T-helper 2 cell treated with Interferon-gamma antibody and Interleukin-4, amounts not matched to agents 100 ng/mL and 5 ng/mL, for 36 hours (primary cell): ENCODE results near the gene GUCA1A. TPM values are rescaled to one million over a fixed set of nuclear protein-coding genes. Genes with fewer than 3 reads are reported as not detected.
"Not testable (repeated sequence)": the region's sequence is repeated elsewhere in the genome, so short reads cannot be mapped to it uniquely, and the experiment has no call there.

Experiments
- intact Hi-C: fragments of 100-400 bp; cut with micrococcal nuclease; formaldehyde crosslinking; loops from one replicate; pipeline ENCODE4 v1.15.1; 2023
- total RNA-seq: library from RNA; stranded (reverse); gene quantifications from 2 replicates; pipeline ENCODE4 v1.2.3, GENCODE V29; 2022

Gene GUCA1A
- total RNA-seq, 1 donor from 2014 or later = not detected

DNA sequence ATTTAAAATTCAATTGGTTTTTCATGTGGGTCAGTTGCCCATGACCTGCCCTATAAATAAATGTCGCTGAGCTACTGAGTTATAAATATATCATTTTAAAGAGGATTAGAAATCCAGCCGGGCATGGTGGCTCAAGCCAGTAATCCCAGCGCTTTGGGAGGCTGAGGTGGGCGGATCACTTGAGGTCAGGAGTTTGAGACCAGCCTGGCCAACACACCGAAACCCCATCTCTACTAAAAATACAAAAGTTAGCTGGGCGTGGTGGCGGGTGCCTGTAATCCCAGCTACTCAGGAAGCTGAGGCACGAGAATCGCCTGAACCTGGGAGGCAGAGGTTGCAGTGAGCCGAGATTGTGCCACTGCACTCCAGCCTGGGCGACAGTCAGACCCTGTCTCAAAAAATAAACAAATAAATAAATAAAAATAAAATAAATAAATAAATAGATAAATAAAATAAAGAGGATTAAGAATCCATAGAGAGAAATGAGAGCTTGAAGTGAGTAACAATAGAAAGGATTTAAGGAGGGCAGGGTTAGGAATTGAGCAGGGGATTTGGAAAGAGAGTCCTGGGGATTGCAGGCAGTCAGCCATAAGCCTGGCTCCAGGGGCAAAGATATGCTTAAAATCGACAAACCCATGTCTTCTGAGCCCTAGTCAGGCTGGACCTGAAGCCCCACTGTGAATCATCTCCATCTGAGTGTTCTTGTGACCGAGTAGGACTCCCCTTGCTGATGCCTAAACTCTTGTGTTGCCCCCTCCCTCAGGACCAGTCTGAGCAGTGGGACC lies 29.2 kb downstream of the GUCA1A start:
- intact Hi-C loops = not testable (repeated sequence)

GRCh38 chr6:42203183-42203582 lies 30.0 kb downstream of the GUCA1A start:
- intact Hi-C loops = no loop called here

DNA sequence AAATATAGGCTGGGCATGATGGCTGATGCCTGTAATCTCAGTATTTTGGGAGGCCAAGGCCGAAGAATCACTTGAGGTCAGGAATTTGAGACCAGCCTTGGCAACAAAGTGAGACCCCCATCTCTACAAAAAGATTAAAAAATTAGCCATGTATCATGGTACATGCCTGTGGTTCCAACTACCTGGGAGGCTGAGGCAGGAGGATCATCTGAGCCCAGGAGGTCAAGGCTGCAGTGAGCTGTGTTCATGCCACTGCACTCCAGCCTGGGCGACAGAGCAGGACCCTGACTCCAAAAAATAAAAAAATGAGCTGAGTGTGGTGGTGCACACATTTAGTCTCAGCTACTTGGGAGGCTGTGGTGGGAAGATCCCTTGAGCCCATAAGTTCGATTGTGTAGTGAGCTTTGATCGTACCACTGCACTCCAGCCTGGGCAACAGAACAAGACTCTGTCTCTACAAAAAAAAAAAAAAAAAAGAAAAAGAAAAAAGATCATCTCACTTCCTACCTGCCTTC lies 31.7 kb downstream of the GUCA1A start:
- intact Hi-C loops = no loop called here

DNA sequence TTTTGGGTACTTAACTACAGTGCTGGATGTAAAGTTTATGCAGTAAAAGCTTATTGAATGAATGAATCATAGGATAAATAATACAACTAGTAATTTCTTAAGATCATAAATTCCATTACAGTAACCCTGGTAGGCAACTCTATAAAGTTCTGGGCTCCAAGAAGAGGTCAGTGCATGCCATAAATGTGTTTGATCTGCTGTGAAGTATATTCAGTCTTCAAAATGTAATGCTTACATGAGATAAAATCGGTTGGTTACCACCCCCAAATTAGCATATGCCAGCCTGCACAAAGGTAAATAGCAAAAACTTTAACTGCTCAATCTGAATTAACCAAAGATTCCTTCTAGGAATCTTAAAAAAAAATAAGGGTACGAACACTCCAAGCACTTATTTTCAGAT lies 34.4 kb downstream of the GUCA1A start:
- intact Hi-C loops = not testable (repeated sequence)

- intact Hi-C loops = no loop called here
Measured at GRCh38 chr6:42210551-42210950, 37.4 kb downstream of the GUCA1A start.

DNA sequence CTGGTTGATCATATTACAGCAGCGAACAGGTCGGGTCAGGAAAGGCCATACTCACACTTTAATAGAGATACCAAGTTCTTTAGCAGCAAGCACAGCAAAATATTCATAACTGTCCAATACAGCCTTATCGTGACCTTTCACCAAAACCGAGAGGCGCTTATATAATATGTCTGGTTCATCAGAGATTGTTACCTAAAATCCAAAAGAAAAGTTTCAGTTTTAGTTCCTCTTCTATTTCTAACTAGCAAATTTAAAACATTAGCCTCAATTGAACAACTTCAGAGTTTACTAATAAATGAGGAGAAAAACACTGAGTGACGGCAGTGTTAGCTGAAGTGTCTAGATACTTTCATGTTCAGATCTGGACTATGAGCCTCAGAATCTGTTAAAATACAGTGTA lies 38.6 kb downstream of the GUCA1A start:
- intact Hi-C loops = no loop called here

DNA sequence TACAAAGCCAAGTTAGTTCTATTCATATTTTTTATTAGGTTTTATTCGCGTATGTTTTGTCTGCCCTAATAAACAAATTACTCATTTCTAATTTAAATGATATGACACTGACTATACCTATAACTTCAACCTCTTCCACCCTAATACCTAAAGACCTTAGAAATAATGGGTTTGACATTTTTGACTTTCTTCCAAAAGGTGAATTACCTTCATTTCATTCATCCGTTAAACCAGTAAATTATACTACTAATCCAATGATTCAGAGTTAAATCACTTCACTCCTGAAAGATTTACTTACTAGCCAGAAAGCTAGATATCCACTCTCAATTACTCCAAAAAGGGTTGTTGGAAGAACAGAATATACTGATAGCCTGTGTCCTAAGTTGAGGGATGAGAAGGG lies 39.3 kb downstream of the GUCA1A start:
- intact Hi-C loops = no loop called here

DNA sequence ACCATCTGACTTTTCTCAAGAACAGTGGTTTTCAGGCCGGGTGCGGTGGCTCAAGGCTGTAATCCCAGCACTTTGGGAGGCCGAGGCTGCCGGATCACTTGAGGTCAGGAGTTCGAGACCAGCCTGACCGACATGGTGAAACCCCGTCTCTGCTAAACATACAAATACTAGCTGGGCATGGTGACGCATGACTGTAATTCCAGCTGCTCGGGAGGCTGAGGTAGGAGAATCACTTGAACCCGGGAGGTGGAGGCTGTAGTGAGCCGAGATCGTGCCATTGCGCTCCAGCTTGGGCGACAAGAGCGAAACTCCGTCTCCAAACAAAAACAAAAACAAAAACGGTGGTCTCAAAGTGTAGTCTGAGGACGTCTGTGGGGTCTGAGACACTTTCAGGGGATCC lies 43.3 kb downstream of the GUCA1A start:
- intact Hi-C loops = loop anchor here (2.0 to 5.0 kb wide), 5 partner anchors 166 to 711 kb away; partner anchors contain the start of genes CNPY3, TAF8, TFEB and TRERF1

DNA sequence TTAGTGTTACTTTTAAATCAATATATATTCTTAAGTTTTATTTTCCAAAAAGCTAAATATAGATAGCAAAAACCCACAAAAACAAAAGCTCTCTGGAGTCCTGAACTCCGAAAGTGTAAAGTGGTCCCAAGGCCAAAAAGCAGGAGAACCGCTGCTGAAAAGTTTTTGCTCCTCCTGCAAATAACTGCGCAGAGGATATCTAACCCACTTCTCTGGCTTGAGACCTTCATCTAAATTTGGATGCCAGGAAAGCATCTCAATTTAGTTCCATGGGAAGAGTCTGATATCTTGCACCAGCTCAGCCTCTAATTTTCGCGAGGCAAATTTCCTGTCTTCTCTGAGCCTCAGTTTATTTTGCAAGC lies 44.0 kb downstream of the GUCA1A start:
- intact Hi-C loops = loop anchor here (1.0 to 5.0 kb wide), 10 partner anchors 166 to 710 kb away; partner anchors contain the start of genes BYSL, CNPY3, MED20 and PRICKLE4

- intact Hi-C loops = loop anchor here (1.0 to 5.0 kb wide), 10 partner anchors 167 to 710 kb away; partner anchors contain the start of genes BYSL, CNPY3, MED20 and PRICKLE4
Measured at GRCh38 chr6:42217519-42218367, 44.6 kb downstream of the GUCA1A start, which contains the start of gene MRPS10. MRPS10 (minus strand) TSS chr6:42217861; CDS start chr6:42217849, 12 bp downstream.

DNA sequence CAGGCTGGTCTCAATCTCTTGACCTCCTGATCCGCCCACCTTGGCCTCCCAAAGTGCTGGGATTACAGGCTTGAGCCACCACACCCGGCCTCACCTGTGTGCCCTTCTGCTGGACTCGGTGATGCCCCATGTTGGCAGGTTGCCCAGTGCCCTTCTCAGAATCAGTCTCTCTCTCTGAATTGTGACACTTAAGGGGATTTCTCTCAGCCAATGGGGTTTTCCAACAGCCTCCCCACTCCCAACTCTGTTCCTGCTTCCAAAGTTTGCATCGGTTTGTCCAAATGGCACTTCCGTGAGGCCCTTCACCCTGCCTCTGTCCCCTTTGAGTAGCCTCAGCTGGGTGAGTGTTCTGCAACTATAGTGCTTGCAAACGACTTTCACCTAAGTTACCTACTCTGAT lies 47.6 kb downstream of the GUCA1A start:
- intact Hi-C loops = no loop called here

DNA sequence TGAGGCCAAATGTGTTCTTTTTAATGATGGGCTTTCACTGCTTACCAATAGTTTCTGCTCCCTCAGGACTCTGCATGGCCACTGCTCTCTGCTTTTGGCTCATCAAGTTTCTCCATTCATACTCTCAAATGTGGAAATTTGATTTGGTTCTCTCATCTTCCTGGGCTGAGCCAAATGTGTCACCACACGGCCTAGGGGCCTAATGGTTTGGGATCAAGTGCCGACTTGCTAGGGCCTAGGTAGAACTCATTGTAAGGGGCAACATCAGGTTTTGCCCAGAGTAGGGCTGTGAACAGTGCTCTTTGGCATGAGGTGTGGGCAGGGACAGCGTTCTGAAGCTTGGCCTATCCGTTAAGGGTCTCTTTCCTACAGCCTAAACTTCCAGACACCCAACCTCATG lies 48.4 kb downstream of the GUCA1A start:
- intact Hi-C loops = no loop called here

GRCh38 chr6:42222448-42222847 lies 49.3 kb downstream of the GUCA1A start:
- intact Hi-C loops = no loop called here

DNA sequence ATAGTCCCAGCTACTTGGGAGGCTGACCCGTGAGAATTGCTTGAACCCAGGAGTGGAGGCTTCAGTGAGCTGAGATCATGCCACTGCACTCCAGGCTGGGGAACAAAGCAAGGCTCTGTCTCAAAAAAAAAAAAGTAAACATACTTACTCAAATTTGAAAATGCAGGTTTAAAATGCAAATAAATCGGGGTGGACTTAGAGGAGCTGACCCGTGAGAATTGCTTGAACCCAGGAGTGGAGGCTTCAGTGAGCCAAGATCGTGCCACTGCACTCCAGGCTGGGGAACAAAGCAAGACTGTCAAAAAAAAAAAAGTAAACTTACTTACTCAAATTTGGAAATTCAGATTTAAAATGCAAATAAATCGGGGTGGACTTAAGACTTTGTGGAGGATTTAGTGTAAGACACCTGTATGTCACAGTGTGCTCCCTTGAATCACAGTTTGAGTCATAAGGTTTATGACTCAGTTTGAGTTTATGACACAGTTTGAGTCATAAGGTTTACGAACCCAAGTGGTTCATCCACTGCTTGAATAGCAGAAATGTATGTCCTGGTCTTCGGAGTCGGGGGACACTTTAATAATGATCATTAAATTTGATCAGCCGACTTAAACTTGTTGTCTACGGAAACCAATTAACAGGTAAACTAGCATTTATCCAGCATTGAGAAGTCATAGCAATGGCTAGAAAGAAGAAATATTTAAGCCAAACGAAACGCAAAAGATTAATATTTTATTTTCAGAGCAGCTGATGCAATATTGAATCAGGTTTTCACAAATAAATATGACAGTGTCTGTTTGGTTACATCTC lies 51.3 kb downstream of the GUCA1A start:
- intact Hi-C loops = no loop called here

DNA sequence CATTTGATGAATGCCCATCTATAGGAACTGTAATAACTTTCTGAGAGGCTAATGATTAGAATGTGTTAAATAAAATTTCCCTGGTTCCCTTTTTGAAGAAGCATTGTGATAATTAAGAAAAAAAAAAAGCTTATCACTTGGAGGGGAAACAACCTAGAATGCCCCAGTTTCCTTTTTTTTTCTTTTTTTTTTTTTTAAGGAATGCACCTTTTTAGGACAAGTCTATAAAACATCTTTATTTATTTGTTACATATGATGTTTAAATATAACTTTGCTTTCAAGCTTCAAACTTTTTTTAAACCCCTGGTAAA lies 51.8 kb downstream of the GUCA1A start:
- intact Hi-C loops = no loop called here

GRCh38 chr6:42225419-42225818 lies 52.3 kb downstream of the GUCA1A start:
- intact Hi-C loops = no loop called here

GRCh38 chr6:42226161-42226611 lies 53.0 kb downstream of the GUCA1A start:
- intact Hi-C loops = no loop called here

GRCh38 chr6:42226645-42227143 lies 53.5 kb downstream of the GUCA1A start:
- intact Hi-C loops = no loop called here

- intact Hi-C loops = no loop called here
Measured at GRCh38 chr6:42227173-42227850, 54.1 kb downstream of the GUCA1A start.

- intact Hi-C loops = no loop called here
Measured at GRCh38 chr6:42228305-42228704, 55.1 kb downstream of the GUCA1A start.
